H1 (cell line): ENCODE results near the gene SOX6. TPM values are rescaled to one million over a fixed set of nuclear protein-coding genes. Genes with fewer than 3 reads are reported as not detected.

ENCODE experiments used
- HDAC2 ChIP-seq, 2 experiments: fragments of 300-600 bp in 1 of 2; sonication (generic) in 1 of 2; IDR thresholded peaks; 2 replicates each; pipeline ENCODE4 v1.6.1; 2011 to 2012; ENCODE audit warnings: low read depth in 2 of 2, low read length in 2 of 2, mild to moderate bottlenecking in 2 of 2, moderate library complexity in 2 of 2, borderline replicate concordance in 1 of 2, inconsistent platforms in 1 of 2
- RAD21 ChIP-seq, 2 experiments: IDR thresholded peaks in 1 of 2; conservative IDR thresholded peaks in 1 of 2; 2 replicates each; pipeline ENCODE4 v1.6.1; 2011; ENCODE audit warnings: low read depth in 2 of 2, low read length in 2 of 2, improper control_type of control experiment in 1 of 2, inconsistent platforms in 1 of 2, mild to moderate bottlenecking in 1 of 2, moderate library complexity in 1 of 2
- SAP30 ChIP-seq: fragments of 300-600 bp; sonication (generic); IDR thresholded peaks from 2 replicates; pipeline ENCODE4 v1.7.1; 2012; ENCODE audit warnings: low read length, moderate library complexity, mild to moderate bottlenecking, inconsistent platforms; ENCODE audit not compliant: insufficient read depth, insufficient replicate concordance
- TAF1 ChIP-seq: IDR thresholded peaks from 2 replicates; pipeline ENCODE4 v1.6.1; 2011; ENCODE audit warnings: mild to moderate bottlenecking, low read depth, low read length
- polyA plus RNA-seq, 7 experiments: library from polyadenylated mRNA; depleted of rRNA in 3 of 7; stranded (reverse) in 5 of 7; unstranded in 2 of 7; fragments of >200 nt in 5 of 7; fragments of 200-250 nt in 2 of 7; gene quantifications; 1 replicate in 5 of 7; 2 replicates in 1 of 7; 4 replicates in 1 of 7; pipeline versions ENCODE4 v1.2.1 to v1.2.3, GENCODE V29; 2011 to 2013; ENCODE audit warnings: missing spikeins in 2 of 7, mixed read lengths in 2 of 7
- total RNA-seq: library from RNA; stranded (reverse); fragmentation: NEBNext Ultra II Directional; extraction: Animal tissue kit (Norgen Biotek cat#: 25700); gene quantifications from 2 replicates; pipeline ENCODE4 v1.2.1, GENCODE V29; 2021

The SOX6 gene
- total and polyA plus RNA-seq, 2 of the 8 experiments (the other 6 are each of a cell fraction or from before 2014, with no cell fraction given): 0.09 TPM; not detected in 1

GRCh38 chr11:15977116-15977515, 379.2 kb downstream of the SOX6 start (continued):
- no peak for TF ChIP-seq SAP30
- no peak for TF ChIP-seq TAF1
- TF ChIP-seq RAD21 (IDR thresholded peaks at IDR 0.05 in 1 of 2, conservative IDR thresholded peaks at IDR 0.05 in 1 of 2; ENCODE audit: low read depth in 2 of 2, low read length in 2 of 2): no peak
- no peak for TF ChIP-seq HDAC2 (IDR thresholded peaks at IDR 0.05; ENCODE audit: borderline replicate concordance in 1 of 2, low read depth in 2 of 2, low read length in 2 of 2)
